ENCODE measurements around the gene GRIN1. TPM values are rescaled to one million over a fixed set of nuclear protein-coding genes. Genes with fewer than 3 reads are reported as not detected.

Gene GRIN1
- total and polyA plus RNA-seq, 2 experiments from 2014 or later, result not detected

DNA sequence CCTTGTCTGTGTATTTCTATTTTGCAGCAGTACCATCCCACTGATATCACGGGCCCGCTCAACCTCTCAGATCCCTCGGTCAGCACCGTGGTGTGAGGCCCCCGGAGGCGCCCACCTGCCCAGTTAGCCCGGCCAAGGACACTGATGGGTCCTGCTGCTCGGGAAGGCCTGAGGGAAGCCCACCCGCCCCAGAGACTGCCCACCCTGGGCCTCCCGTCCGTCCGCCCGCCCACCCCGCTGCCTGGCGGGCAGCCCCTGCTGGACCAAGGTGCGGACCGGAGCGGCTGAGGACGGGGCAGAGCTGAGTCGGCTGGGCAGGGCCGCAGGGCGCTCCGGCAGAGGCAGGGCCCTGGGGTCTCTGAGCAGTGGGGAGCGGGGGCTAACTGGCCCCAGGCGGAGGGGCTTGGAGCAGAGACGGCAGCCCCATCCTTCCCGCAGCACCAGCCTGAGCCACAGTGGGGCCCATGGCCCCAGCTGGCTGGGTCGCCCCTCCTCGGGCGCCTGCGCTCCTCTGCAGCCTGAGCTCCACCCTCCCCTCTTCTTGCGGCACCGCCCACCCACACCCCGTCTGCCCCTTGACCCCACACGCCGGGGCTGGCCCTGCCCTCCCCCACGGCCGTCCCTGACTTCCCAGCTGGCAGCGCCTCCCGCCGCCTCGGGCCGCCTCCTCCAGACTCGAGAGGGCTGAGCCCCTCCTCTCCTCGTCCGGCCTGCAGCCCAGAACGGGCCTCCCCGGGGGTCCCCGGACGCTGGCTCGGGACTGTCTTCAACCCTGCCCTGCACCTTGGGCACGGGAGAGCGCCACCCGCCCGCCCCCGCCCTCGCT lies 29.0 kb downstream of the GRIN1 start:
- Histone ChIP-seq H3K27ac (no peak overlapping the region), H3K4me3 (no peak overlapping the region), H3K27me3 (peaks cover 82% of the 10 kb centered on the region), H3K9me2 (replicated peaks; ENCODE audit: insufficient read depth) (no peaks in the 10 kb centered on the region), H3K9me3 (ENCODE audit: low read depth) (no peaks in the 10 kb centered on the region), H2AFZ (no peak overlapping the region), H3K4me1 (ENCODE audit: insufficient read depth) (peaks cover 22% of the 10 kb centered on the region), H3K4me2 (peak overlapping the region; percentile 80), H4K20me1 (ENCODE audit: insufficient read depth, poor library complexity, severe bottlenecking) (no peaks in the 10 kb centered on the region), H3K79me2 (no peaks in the 10 kb centered on the region), H3K36me3 (replicated peaks; ENCODE audit: insufficient read depth, low read depth) (no peaks in the 10 kb centered on the region)
- DNase-seq (ENCODE audit: low spot score), result peak; percentile 46
- TF ChIP-seq EZH2phosphoT487 (IDR thresholded peaks at IDR 0.05; ENCODE audit: low read depth, severe bottlenecking, unreplicated experiment) (no peak), EZH2 (IDR thresholded peaks at IDR 0.05; ENCODE audit: borderline replicate concordance) (no peak)
- TF ChIP-seq, protein P1, sequence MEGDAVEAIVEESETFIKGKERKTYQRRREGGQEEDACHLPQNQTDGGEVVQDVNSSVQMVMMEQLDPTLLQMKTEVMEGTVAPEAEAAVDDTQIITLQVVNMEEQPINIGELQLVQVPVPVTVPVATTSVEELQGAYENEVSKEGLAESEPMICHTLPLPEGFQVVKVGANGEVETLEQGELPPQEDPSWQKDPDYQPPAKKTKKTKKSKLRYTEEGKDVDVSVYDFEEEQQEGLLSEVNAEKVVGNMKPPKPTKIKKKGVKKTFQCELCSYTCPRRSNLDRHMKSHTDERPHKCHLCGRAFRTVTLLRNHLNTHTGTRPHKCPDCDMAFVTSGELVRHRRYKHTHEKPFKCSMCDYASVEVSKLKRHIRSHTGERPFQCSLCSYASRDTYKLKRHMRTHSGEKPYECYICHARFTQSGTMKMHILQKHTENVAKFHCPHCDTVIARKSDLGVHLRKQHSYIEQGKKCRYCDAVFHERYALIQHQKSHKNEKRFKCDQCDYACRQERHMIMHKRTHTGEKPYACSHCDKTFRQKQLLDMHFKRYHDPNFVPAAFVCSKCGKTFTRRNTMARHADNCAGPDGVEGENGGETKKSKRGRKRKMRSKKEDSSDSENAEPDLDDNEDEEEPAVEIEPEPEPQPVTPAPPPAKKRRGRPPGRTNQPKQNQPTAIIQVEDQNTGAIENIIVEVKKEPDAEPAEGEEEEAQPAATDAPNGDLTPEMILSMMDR (IDR thresholded peaks at IDR 0.05; ENCODE audit: poor library complexity), result no peak
- 28% methylated on average over 29 of the region's 57 CpGs for WGBS (ENCODE audit: low lambda C conversion rate, missing lambda C conversion rate)

DNA sequence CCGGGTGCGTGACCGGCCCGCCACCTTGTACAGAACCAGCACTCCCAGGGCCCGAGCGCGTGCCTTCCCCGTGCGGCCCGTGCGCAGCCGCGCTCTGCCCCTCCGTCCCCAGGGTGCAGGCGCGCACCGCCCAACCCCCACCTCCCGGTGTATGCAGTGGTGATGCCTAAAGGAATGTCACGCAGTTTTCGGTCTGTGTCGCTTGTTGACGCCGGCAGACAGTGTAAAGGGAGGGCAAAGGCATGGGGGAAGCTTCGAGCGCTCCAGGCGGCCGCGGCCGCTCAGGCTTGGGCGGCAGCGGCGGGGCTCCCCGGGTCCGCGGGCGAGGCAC lies 29.6 kb downstream of the GRIN1 start:
- no peak for DNase-seq (ENCODE audit: low spot score)
- Histone ChIP-seq H3K9me3 (ENCODE audit: low read depth) (no peaks in the 10 kb centered on the region), H3K79me2 (no peaks in the 10 kb centered on the region), H3K36me3 (replicated peaks; ENCODE audit: insufficient read depth, low read depth) (no peaks in the 10 kb centered on the region), H3K27ac (no peak overlapping the region), H3K27me3 (peaks cover 76% of the 10 kb centered on the region), H4K20me1 (ENCODE audit: insufficient read depth, poor library complexity, severe bottlenecking) (no peaks in the 10 kb centered on the region), H3K9me2 (replicated peaks; ENCODE audit: insufficient read depth) (no peaks in the 10 kb centered on the region), H3K4me1 (ENCODE audit: insufficient read depth) (peaks cover 17% of the 10 kb centered on the region), H3K4me3 (no peak overlapping the region), H2AFZ (no peak overlapping the region), H3K4me2 (peak overlapping the region; percentile 80)
- WGBS (ENCODE audit: low lambda C conversion rate, missing lambda C conversion rate), result 7% methylated on average over 14 of the region's 36 CpGs
- TF ChIP-seq, protein P1 (IDR thresholded peaks at IDR 0.05; ENCODE audit: poor library complexity), result no peak
- TF ChIP-seq EZH2phosphoT487 (IDR thresholded peaks at IDR 0.05; ENCODE audit: low read depth, severe bottlenecking, unreplicated experiment), result peak; percentile 60

DNA sequence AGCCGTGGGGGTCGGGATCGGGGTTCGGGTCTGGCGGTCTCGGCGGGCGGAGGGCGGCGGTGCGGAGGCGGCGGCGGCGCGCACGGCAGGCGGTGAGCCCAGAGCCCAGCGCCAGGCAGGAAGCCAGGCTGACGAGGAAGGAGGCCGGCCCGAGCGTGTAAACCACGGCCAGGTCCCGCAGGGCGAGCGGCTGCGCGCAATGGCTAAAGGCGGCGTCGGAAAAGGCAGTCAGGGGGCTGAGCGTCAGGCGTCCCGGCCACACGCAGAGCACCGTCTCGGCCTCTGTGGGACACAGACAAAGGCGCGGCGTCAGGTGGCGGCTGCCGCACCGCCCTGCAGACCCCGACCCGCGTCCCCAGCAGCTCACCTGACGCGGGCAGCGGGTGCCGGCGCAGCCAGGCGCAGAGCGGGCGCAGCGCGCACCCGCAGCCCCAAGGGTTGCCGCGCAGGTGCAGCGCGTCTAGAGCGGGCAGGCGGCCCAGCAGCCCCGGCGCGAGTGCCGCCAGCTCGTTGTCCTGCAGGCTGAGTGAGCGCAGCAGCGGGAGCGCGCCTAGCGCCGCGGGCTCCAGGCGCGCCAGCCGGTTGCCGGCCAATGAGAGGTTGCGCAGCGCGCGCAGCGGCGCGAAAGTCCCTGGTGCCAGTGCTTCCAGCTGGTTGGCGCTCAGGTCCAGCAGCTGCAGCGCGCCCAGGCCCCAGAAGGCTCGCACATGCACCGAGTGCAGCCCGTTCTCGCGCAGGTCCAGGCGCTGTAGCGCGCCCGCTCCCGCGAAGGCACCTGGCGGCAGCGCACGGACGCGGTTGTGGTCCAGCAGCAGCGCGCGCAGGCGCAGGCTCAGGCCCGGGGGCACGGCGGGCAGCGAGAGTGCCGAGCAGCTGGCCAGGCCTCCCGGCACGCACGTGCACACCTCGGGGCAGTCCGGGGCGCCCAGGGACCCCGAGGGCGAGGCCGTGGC lies 30.2 kb downstream of the GRIN1 start:
- peaks cover 17% of the 10 kb centered on the region for H3K4me1 ChIP-seq (ENCODE audit: insufficient read depth)
- peak; percentile 49 for DNase-seq (ENCODE audit: low spot score)
- TF ChIP-seq, protein P1 (IDR thresholded peaks at IDR 0.05; ENCODE audit: poor library complexity), result no peak
- no peak for TF ChIP-seq EZH2phosphoT487 (IDR thresholded peaks at IDR 0.05; ENCODE audit: low read depth, severe bottlenecking, unreplicated experiment)
- peak; percentile 25 for TF ChIP-seq EZH2 (IDR thresholded peaks at IDR 0.05; ENCODE audit: borderline replicate concordance)
- no peak overlapping the region for H2AFZ ChIP-seq
- peaks cover 70% of the 10 kb centered on the region for H3K27me3 ChIP-seq
- H4K20me1 ChIP-seq (ENCODE audit: insufficient read depth, poor library complexity, severe bottlenecking), result no peaks in the 10 kb centered on the region
- WGBS (ENCODE audit: low lambda C conversion rate, missing lambda C conversion rate), result 1% methylated on average over 77 of the region's 124 CpGs
- no peaks in the 10 kb centered on the region for H3K9me2 ChIP-seq (replicated peaks; ENCODE audit: insufficient read depth)
- no peak overlapping the region for H3K4me3 ChIP-seq
- H3K4me2 ChIP-seq, result peak overlapping the region; percentile 80
- no peak overlapping the region for H3K27ac ChIP-seq
- no peaks in the 10 kb centered on the region for H3K79me2 ChIP-seq
- no peaks in the 10 kb centered on the region for H3K36me3 ChIP-seq (replicated peaks; ENCODE audit: insufficient read depth, low read depth)
- no peaks in the 10 kb centered on the region for H3K9me3 ChIP-seq (ENCODE audit: low read depth)

Measured in hepatocyte (in vitro differentiated cells).